ENCODE data around the gene RBSN. TPM values are rescaled to one million over a fixed set of nuclear protein-coding genes. Genes with fewer than 3 reads are reported as not detected.

RBSN gene
- total and polyA plus RNA-seq, 9 donors = 13.5 to 36.5 (median 31.1) TPM

GRCh38 chr3:15051531-15051930 is 47.4 kb downstream of the RBSN start:
- H3K27me3 ChIP-seq = no peaks in the 10 kb centered on the region
- no peaks in the 10 kb centered on the region for H3K4me1 ChIP-seq (ENCODE audit: insufficient read depth)
- no peak for TF ChIP-seq POLR2A (IDR thresholded peaks at IDR 0.05)
- TF ChIP-seq EP300 (IDR thresholded peaks at IDR 0.05) = no peak
- TF ChIP-seq CTCF (IDR thresholded peaks at IDR 0.05) = no peak
- H3K4me3 ChIP-seq = no peak overlapping the region
- 67 to 95% (median 75%) methylated on average over 1 of the region's 1 CpG for WGBS, 3 donors
- DNase-seq = no peak
- intact Hi-C loops (cut with DNase I) = loop anchor here in 1 of 4 donors (10.0 kb wide), 1 partner anchor 97 kb away; no protein-coding TSS in a partner anchor
- no peaks in the 10 kb centered on the region for H3K36me3 ChIP-seq
- H3K27ac ChIP-seq = no peak overlapping the region
- H3K9me3 ChIP-seq = no peaks in the 10 kb centered on the region

GRCh38 chr3:15050405-15051092 is 48.4 kb downstream of the RBSN start:
- no peak for TF ChIP-seq CTCF (IDR thresholded peaks at IDR 0.05)
- TF ChIP-seq EP300 (IDR thresholded peaks at IDR 0.05) = no peak
- no peak for TF ChIP-seq POLR2A (IDR thresholded peaks at IDR 0.05)
- H3K27ac ChIP-seq = no peak overlapping the region
- intact Hi-C loops (cut with DNase I) = loop anchor here in 1 of 4 donors (10.0 kb wide), 1 partner anchor 96 kb away; no protein-coding TSS in a partner anchor
- no peaks in the 10 kb centered on the region for H3K27me3 ChIP-seq
- no peaks in the 10 kb centered on the region for H3K4me1 ChIP-seq (ENCODE audit: insufficient read depth)
- WGBS, 3 donors = 66 to 70% (median 69%) methylated on average over 3 of the region's 3 CpGs
- no peak for DNase-seq
- no peaks in the 10 kb centered on the region for H3K9me3 ChIP-seq
- H3K4me3 ChIP-seq = no peak overlapping the region
- no peaks in the 10 kb centered on the region for H3K36me3 ChIP-seq

- intact Hi-C loops (cut with DNase I) = loop anchor here in 2 of 4 donors (10.0 kb wide), 1 partner anchor 125 kb away; no protein-coding TSS in a partner anchor
- Histone ChIP-seq H3K4me1 (ENCODE audit: insufficient read depth) (no peaks in the 10 kb centered on the region), H3K27ac (no peak overlapping the region)
Measured at GRCh38 chr3:15049584-15049983, 49.4 kb downstream of the RBSN start.

GRCh38 chr3:15045667-15046066 is 53.3 kb downstream of the RBSN start:
- Histone ChIP-seq H3K4me1 (ENCODE audit: insufficient read depth) (peaks cover 1% of the 10 kb centered on the region), H3K27me3 (no peaks in the 10 kb centered on the region), H3K4me3 (no peak overlapping the region), H3K36me3 (no peaks in the 10 kb centered on the region), H3K27ac (no peak overlapping the region), H3K9me3 (no peaks in the 10 kb centered on the region)
- intact Hi-C loops (cut with DNase I) = loop anchor here in 2 of 4 donors (10.0 kb wide), 1 partner anchor 121 kb away; no protein-coding TSS in a partner anchor
- TF ChIP-seq CTCF (IDR thresholded peaks at IDR 0.05) = no peak
- TF ChIP-seq POLR2A (IDR thresholded peaks at IDR 0.05) = no peak
- no peak for TF ChIP-seq EP300 (IDR thresholded peaks at IDR 0.05)
- no peak for DNase-seq
- 70 to 74% (median 70%) methylated on average over 1 of the region's 1 CpG for WGBS, 3 donors

More at GRCh38 chr3:15049584-15049983, 49.4 kb downstream of the RBSN start:
- H3K9me3 ChIP-seq = no peaks in the 10 kb centered on the region
- no peak for DNase-seq
- TF ChIP-seq EP300 (IDR thresholded peaks at IDR 0.05) = no peak
- no peak for TF ChIP-seq POLR2A (IDR thresholded peaks at IDR 0.05)
- no peak for TF ChIP-seq CTCF (IDR thresholded peaks at IDR 0.05)
- WGBS, 3 donors = 83 to 89% (median 87%) methylated on average over 2 of the region's 2 CpGs
- H3K4me3 ChIP-seq = no peak overlapping the region
- H3K27me3 ChIP-seq = no peaks in the 10 kb centered on the region
- no peaks in the 10 kb centered on the region for H3K36me3 ChIP-seq

Data from ovary (tissue), 9 donors.